H4 (cell line): Measurements from ENCODE around the gene PROC. TPM values are rescaled to one million over a fixed set of nuclear protein-coding genes. Genes with fewer than 3 reads are reported as not detected.
A peak's percentile ranks its signal among the peaks of the same experiment; 100 is the strongest.
"Not testable (repeated sequence)": the region's sequence is repeated elsewhere in the genome, so short reads cannot be mapped to it uniquely, and the experiment has no call there.

ENCODE experiments used
- DNase-seq: peaks from one replicate; pipeline ENCODE4 v3.0.0-alpha.2; 2015; ENCODE audit warnings: low spot score
- total RNA-seq: library from RNA; depleted of rRNA; stranded (reverse); fragments of >200 nt; shearing (Covaris generic); gene quantifications from 2 replicates; pipeline ENCODE4 v1.2.3, GENCODE V29; 2014

Gene PROC
- total RNA-seq, 1 experiment from 2014 or later, result 1.3 TPM

DNA sequence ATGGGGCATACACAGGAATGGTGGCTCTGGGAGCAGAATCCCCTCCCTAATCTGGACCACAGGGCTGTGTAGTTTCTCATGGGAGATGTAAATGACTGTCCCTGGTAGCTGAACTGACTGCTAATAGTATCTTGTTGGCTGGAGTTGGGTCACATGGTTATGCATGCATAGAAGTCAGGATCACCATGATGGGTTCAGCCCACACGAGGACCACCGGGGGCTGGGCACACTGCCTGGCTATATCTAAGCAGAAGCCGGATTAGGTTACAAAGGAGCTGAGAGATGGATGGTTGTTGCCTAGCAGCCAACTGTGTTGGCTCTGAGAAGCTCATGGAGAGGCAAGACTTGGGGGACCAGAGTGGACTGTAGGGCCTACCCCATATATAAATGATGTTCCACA lies 23.7 kb upstream of the PROC start:
- no peak for DNase-seq

DNA sequence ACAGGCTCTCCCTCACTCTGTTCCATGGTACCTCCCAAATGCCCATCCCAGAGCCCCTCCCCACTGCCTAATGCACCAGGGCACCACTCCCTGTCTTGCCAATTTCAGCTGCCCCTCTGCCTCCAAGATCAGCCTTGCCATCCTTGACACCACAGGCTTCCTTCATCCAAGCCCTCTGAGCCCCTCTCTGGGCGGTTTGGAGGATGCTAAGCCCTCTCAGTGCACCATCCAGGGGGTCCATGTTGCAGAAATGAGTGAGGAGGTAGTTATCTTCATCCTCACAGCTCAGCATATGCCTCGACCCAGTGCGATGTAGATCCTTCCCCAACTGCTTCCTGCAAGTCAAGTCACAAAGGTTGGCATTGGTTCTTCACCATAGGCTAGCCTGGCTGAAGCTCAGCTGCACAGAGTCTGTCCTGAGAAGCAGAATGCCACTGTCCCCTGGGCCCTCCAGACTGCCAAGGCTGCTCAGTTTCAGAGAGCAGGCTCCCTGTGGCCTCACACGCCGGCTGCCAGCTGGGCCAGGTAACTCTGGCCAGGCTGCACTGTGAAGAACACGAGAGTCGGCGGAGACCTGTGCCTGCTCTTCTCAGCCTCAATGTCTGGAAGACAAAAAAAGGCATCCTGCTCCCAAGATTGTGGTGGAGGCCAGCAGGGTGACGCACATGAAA lies 20.5 kb upstream of the PROC start:
- DNase-seq, result no peak

- DNase-seq, result peak; percentile 94
These were observed 20.0 kb upstream of the PROC start for GRCh38 chr2:127398239-127398590.

- no peak for DNase-seq
These were observed 17.7 kb upstream of the PROC start for GRCh38 chr2:127400533-127400896.

DNA sequence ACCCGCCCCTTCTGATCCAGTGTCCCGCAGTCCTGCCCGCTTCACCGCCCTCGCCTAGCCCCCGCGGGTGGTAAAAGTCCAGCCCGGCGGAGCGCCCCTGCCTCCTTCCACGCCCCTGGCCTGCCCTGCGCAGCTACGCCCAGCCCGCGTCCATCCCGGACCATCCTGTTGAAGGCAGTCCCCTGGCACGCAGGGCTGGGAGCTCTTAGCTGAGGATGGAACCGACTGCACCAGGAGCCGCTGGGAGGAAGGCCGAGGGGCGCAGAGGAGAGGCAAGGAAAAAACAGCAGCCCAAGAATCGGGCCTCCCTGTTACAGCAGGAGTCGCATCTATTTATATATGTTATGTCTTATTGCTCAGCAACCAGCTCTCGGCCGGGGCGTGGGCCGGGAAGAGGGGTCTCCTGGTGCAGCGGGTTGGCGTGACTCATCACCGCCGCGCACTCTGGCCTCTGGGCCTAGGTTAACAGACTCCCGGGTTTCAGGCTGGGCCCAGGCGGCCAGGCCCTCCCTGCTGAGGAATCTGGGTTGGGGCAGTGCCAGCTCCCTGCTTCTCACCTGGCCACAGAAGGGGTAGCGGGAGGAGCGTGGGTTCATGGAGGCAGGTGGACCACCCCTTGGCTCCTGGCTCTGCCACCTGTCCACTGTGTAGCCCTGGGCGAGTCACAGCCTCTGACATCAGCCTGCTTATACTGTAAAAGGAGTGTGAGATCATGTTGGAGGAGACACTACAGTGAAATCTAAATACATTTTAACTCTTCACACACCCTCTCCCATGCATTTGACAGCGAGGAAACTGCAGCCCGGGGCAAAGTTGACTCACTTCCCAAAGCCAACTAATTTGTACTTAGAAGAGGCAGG lies 17.1 kb upstream of the PROC start:
- DNase-seq, result peak; percentile 64

DNA sequence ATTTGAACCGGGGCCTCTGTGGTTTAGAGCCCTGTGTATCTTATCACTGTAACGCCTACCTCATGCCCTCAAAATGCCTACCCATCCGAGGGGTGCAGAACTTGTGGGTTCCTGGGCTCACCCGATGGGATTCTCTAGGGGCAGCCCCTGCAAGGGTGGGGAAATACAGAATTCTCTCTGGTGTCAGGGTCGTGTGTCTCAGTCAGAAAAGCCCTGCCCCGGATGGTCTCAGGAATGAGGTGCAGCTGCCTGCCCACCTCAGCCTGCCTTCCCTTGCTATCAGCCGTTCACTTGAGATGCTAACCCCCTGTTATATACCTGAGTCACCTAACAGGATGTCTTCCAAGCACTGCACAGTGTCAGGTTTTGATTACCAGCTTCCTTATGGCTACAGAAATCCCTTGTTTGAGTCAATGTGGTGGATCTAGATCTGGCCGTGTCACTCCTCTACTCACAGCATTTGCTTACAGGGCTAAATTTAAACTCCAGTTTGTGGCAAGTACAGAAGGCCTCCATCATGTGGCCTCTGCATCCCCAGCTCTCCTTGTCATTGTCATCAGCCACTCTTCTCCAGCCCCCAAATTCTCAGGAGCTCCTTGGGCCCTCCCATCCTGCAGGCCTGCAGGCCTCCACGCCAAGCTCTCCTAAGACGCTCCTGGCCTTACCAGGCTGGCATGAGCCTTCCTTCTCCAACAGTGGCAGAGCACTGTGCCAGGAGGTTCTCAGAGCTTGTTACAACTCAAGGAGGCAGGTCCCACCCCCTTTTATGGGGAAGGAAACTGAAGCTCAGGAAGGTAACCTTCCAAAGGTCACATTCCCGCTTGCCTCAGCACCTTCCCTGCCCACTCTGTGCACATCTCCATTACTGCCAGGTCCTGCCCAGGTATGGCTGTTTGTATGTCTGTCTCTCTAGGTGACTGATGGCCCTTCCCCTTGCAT lies 16.2 kb upstream of the PROC start:
- DNase-seq, result no peak

GRCh38 chr2:127403460-127403859 lies 14.8 kb upstream of the PROC start:
- no peak for DNase-seq

DNA sequence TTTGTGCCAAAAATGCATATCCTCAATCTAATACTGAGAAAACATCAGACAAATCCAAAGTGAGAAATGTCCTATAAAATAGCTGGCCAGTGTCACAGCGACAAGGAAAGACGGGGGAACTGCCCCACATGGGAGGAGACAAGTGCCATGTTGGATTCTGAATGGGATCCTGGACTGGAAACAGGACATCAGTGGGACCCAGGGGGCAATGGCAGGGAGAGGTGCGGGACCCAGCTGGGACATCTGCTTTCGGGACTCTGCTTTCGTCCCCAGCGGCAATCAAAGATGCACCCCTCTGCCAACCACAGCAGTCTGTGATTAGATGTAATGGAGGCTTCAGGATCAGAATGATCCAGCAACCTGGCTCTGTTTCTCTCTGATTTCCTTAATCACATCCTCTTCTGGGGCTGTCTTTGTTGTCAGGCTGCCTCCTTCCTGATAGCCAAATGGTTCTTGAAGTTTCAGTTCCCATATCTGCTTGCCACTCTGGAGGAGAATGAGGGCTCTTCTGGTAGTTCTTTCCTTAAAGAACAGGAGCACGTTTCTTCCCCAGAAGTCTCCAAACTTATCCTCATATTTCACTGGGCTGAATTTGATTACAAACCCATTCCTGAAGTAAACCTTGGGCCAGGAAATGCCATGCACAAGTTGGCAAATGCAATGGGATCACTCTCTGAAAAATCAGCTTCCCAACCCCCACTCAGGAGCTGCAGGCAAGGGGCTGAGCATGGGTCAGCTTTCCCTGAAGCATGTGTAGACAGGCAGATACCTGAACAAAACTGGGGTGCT lies 13.6 kb upstream of the PROC start:
- DNase-seq, result no peak

DNA sequence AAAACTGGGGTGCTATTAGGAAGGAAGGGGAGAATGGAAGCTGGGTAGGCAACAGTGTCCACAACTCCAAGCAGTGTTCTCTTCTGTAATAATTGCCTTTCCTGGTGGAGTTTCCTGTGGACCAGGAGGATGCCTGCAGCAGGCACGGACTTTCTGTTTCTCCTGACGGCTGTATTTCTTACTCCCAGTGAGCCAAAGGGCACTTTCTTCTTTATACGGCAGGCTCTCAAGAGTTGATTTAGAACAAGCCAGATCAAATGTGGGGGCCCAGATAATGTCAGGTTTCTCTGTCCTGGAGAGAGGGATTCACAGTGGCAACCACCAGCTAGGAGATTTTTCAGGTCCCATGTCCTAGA lies 13.0 kb upstream of the PROC start:
- DNase-seq, result no peak

DNA sequence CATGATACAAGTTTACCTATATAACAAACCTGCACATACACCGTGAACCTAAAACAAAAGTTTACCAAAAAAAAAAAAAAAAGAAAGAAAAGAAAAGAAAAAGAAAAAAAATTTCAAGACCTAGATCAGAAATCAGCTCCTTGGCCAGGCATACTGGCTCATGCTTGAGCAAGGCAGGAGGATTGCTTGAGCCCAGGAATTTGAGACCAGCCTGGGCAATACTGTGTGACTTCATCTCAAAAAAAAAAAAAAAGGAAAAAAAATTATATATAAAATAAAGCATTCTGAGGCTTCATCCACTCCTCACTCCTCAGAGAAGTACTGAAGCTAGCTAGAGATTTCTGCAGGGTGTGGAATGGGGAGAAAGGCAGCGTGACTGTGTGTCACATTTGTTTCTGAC lies 11.8 kb upstream of the PROC start:
- no peak for DNase-seq

DNA sequence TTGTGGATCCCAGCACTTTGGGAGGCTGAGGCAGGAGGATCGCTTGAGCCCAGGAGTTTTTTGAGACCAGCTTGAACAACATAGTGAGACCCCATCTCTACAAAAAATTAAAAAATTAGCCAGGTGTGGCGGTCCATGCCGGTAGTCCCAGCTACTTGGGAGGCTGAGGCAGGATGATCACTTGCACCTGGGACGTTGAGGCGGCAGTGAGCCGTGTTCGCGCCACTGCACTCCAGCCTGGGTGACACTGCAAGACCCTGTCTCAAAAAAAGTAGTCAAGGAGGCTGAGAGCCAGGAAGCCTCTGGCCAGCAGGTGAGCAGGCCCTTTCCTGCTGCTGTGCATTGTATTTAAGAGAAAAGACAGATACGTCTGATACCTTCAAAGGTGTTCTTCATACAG lies 11.1 kb upstream of the PROC start:
- DNase-seq, result no peak

DNA sequence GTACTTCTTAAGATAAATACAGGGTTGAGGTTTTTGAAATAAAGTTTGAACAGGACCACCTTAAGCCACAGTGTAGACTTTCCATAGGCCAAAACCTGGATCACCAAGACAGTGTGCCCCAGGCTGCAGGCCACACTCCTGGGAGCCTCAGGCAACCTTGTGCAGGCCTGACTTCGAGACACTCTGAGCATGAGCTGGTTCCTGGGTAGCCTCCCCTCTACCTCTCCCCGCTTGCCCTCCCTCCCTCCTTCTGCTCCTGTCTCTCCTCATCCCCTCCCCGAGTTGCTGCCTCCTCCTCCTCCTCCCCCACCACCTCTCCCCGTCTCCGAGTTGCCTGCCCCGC lies 10.6 kb upstream of the PROC start:
- DNase-seq, result no peak

- DNase-seq, result peak; percentile 86
These were observed 10.0 kb upstream of the PROC start for GRCh38 chr2:127408004-127408806.

- DNase-seq, result no peak
These were observed 9.5 kb upstream of the PROC start for GRCh38 chr2:127408807-127409099.

DNA sequence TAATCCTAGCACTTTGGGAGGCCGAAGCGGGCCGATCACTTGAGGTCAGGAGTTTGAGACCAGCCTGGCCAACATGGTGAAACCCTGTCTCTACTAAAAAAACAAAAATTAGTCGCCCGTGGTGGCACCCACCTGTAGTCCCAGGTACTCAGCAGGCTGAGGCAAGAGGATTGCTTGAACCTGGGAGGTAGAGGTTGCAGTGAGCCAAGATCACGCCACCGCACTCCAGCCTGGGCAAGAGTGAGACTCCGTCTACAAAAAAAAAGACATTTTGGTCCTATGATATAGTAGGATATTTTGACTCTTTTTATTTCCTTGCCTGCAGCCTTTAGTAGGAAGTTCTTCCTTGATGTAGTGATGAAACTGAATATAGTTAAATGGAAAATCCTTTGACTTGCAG lies 8.5 kb upstream of the PROC start:
- DNase-seq, result not testable (repeated sequence)

DNA sequence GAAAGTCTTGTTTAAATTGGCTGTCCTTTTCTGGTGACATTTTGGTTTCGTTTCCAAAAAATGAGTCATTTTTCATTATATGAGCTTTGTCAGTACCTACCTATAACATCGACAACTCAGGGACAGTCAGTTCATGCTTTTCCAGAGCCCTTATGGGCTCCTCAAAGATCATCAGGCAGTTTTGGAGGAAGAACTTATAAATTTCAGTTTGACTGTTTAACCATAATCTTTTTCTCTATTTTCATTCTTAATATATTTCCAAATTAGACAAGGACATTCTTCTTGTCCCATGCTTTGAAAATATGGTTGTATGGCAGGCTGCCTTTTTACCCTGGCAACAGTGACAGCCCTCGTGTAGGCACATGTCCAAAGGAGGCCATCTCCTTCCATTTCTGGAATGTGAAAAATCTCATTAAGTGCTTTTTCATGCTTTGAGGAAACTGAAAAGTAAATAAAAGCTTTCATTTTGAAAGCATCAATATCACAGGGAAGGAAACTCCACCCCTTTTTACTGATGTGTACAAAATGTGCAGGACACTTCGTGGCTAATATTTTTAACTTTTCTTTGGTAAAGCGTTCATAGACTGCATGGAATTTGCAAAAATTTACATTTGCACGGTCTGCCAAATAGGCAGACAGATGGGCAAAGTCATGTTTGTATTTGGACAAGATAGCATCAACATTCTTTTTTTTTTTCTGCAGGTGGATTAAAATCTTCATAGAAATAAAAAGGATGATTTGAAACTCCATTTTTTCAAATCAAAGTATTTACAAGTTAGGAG lies 7.2 kb upstream of the PROC start:
- DNase-seq, result peak; percentile 81

DNA sequence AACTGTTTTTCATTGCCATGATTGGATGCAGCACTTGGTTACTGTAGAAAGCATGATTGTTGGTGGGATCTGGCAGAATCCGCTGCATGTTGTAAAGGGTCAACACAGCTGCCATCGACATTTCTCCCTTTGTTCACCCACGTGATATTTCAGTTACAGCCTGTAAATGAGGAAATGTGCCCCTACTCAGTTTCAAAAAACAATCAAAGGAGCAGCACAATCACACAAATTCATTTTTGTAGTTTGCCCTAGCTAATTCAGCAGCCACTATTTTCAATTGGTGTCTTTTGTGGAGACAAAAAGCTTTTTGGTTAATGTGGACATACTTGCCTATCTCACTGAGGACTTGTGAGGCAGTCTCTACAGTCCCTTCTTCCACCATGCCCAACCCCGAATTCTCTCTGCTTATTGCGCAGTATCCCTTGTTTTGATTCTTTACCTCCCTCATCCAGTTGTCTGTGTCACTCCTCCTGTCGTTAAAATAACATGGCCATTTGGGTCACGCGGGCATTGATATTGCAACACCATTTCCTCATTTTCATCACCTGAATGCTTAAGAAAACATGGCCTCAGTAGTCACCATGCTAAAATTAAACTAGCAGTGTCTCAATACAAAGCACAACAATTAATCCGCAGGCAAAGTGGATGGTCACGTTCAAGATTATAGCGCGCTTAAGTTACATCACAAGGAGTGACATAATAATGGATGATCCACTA lies 6.4 kb upstream of the PROC start:
- no peak for DNase-seq

DNA sequence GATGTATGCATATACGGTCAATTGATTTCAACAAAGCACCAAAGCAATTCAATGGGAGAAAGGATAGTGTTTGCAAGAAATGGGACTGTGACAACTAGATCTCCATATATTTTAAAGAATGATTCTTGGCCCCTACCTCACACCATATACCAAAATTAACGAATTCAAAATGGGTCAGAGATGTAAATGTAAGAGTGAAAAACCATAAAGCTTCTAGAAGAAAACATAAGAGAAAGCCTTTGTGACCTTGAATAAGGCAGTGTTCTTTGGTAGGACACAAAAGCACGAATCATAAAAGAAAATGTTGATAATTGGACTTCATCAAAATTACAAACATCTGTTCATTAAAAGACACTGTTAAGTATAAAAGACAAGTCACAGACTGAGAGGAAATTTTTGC lies 5.0 kb upstream of the PROC start:
- DNase-seq, result no peak

DNA sequence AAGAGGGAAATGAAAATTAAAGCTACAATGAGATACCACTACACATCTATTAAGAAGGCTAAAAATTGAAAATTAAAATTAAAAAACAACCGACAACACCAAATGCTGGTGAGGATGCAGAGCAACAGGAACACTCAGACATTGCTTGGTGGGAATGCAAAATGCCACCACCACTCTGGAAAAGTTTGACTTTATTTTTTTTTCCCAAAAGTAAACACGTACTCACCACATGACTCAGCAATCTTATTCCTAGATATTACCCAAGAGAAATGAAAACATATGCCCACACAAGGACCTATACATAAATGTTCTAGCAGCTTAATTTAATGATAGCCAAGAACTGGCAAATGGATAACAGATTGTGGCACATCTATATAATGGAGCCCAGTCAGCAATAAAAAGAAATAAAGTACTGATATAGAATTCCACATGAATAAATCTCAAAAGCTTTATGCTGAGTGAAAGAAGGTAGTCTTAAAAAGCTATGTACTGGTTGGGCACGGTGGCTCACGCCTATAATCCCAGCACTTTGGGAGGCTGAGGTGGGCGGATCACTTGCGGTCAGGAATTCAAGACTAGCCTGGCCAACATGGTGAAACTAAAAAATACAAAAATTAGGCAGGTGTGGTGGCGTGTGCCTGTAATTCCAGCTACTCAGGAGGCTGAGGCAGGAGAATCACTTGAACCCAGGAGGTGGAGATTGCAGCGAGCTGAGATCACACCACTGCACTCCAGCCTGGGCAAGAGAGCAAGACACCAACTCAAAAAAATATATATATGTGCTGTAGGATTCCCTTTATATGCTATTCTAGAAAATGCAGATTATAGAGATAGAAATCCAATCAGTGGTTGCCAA lies 4.2 kb upstream of the PROC start:
- DNase-seq, result peak; percentile 71
